ENCODE measurements around the gene LAMB3. TPM values are rescaled to one million over a fixed set of nuclear protein-coding genes. Genes with fewer than 3 reads are reported as not detected.

The LAMB3 gene
- total RNA-seq, 1 donor from 2014 or later, result 17.0 TPM

GRCh38 chr1:209621286-209621685 lies 30.9 kb downstream of the LAMB3 start:
- no peaks in the 10 kb centered on the region for H3K9me3 Mint-ChIP-seq
- DNase-seq (ENCODE audit: extremely low spot score, unreplicated experiment), result no peak
- TF ChIP-seq, protein P1, sequence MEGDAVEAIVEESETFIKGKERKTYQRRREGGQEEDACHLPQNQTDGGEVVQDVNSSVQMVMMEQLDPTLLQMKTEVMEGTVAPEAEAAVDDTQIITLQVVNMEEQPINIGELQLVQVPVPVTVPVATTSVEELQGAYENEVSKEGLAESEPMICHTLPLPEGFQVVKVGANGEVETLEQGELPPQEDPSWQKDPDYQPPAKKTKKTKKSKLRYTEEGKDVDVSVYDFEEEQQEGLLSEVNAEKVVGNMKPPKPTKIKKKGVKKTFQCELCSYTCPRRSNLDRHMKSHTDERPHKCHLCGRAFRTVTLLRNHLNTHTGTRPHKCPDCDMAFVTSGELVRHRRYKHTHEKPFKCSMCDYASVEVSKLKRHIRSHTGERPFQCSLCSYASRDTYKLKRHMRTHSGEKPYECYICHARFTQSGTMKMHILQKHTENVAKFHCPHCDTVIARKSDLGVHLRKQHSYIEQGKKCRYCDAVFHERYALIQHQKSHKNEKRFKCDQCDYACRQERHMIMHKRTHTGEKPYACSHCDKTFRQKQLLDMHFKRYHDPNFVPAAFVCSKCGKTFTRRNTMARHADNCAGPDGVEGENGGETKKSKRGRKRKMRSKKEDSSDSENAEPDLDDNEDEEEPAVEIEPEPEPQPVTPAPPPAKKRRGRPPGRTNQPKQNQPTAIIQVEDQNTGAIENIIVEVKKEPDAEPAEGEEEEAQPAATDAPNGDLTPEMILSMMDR (conservative IDR thresholded peaks at IDR 0.05), result no peak
- H3K4me3 Mint-ChIP-seq, result no peak overlapping the region
- H3K4me1 Mint-ChIP-seq (ENCODE audit: unreplicated experiment), result peaks cover 21% of the 10 kb centered on the region
- no peak overlapping the region for H3K27ac Mint-ChIP-seq
- peaks cover 9% of the 10 kb centered on the region for H3K36me3 Mint-ChIP-seq
- H3K27me3 Mint-ChIP-seq, result peaks cover 7% of the 10 kb centered on the region

- Mint-ChIP-seq H3K4me3 (no peak overlapping the region), H3K4me1 (ENCODE audit: unreplicated experiment) (peaks cover 21% of the 10 kb centered on the region), H3K36me3 (peaks cover 15% of the 10 kb centered on the region), H3K9me3 (no peaks in the 10 kb centered on the region), H3K27ac (no peak overlapping the region), H3K27me3 (peaks cover 7% of the 10 kb centered on the region)
- TF ChIP-seq, protein P1 (conservative IDR thresholded peaks at IDR 0.05), result no peak
- no peak for DNase-seq (ENCODE audit: extremely low spot score, unreplicated experiment)
These were observed 31.7 kb downstream of the LAMB3 start for GRCh38 chr1:209620487-209620884.

DNA sequence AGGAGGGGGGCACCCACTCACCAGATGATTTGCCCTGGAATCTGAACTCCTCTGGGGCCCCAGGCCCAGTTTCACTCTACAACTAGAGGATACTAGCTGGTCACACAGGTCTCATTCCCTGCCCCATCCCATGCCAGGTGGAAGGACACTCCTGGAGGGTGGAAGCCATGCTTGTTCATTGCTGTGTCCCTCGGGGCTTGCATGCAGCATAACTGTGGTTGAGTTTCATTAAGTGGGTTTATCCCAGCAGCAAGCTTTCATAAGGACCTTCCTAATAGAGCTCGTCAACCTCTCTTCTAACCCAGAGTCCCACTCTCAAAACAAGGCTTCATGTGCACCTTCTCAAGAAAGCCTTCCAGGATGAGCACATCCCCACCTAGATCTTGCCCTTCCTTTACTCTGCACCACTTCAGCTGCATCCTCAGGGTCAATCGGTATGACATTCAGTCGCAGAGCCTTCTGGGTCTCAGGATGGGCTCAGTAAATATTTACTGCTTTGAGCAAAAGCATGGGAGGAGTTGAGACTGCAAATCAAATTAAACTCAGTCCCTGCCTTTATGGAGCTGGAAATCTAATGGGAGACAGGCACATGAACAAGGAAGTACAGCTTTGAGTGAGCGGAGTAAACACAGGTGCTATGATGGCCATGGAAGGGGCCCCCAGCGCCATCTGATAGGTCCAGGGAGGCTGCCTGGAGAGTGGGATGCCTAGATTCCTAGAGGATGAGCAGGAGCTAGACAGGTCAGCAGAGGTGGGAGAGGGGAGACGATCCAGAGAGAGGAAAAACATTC lies 32.3 kb downstream of the LAMB3 start:
- Mint-ChIP-seq H3K36me3 (peaks cover 15% of the 10 kb centered on the region), H3K27me3 (peaks cover 7% of the 10 kb centered on the region), H3K9me3 (no peaks in the 10 kb centered on the region), H3K27ac (no peak overlapping the region), H3K4me1 (ENCODE audit: unreplicated experiment) (peaks cover 21% of the 10 kb centered on the region), H3K4me3 (no peak overlapping the region)
- DNase-seq (ENCODE audit: extremely low spot score, unreplicated experiment), result no peak
- TF ChIP-seq, protein P1 (conservative IDR thresholded peaks at IDR 0.05), result no peak

- peaks cover 21% of the 10 kb centered on the region for H3K4me1 Mint-ChIP-seq (ENCODE audit: unreplicated experiment)
- H3K4me3 Mint-ChIP-seq, result no peak overlapping the region
- H3K27ac Mint-ChIP-seq, result no peak overlapping the region
- TF ChIP-seq, protein P1 (conservative IDR thresholded peaks at IDR 0.05), result no peak
- no peaks in the 10 kb centered on the region for H3K9me3 Mint-ChIP-seq
- H3K27me3 Mint-ChIP-seq, result no peaks in the 10 kb centered on the region
- peaks cover 15% of the 10 kb centered on the region for H3K36me3 Mint-ChIP-seq
- no peak for DNase-seq (ENCODE audit: extremely low spot score, unreplicated experiment)
These were observed 33.3 kb downstream of the LAMB3 start for GRCh38 chr1:209618756-209619420.

- H3K4me3 Mint-ChIP-seq, result no peak overlapping the region
- no peaks in the 10 kb centered on the region for H3K27me3 Mint-ChIP-seq
- no peak for DNase-seq (ENCODE audit: extremely low spot score, unreplicated experiment)
- H3K36me3 Mint-ChIP-seq, result peaks cover 15% of the 10 kb centered on the region
- TF ChIP-seq, protein P1 (conservative IDR thresholded peaks at IDR 0.05), result no peak
- H3K27ac Mint-ChIP-seq, result no peak overlapping the region
- H3K9me3 Mint-ChIP-seq, result no peaks in the 10 kb centered on the region
- H3K4me1 Mint-ChIP-seq (ENCODE audit: unreplicated experiment), result peaks cover 21% of the 10 kb centered on the region
These were observed 33.9 kb downstream of the LAMB3 start for GRCh38 chr1:209618291-209618690.

Data from type B pancreatic cell (in vitro differentiated cells).